Suprapubic skin (tissue), 4 donors: ENCODE measurements around the gene CYB5A.

ENCODE experiments used
- CTCF ChIP-seq, 2 donors: fragments of 200-600 bp in 1 of 2; fragments of 450-650 bp in 1 of 2; sonication (generic) in 1 of 2; IDR thresholded peaks; one replicate each; pipeline ENCODE4 v1.5.1; 2016 to 2019; ENCODE audit warnings: antibody characterized with exemption in 2 of 2, mild to moderate bottlenecking in 1 of 2, moderate library complexity in 1 of 2
- POLR2A ChIP-seq, 2 donors: fragments of 450-650 bp; IDR thresholded peaks; one replicate each; pipeline ENCODE4 v1.6.1; 2017; ENCODE audit warnings: antibody characterized with exemption in 2 of 2, mild to moderate bottlenecking in 2 of 2, moderate library complexity in 2 of 2
- POLR2AphosphoS5 ChIP-seq, 3 donors: sonication (generic); formaldehyde crosslinking; IDR thresholded peaks; one replicate each; pipeline ENCODE4 v1.6.1; 2017; ENCODE audit warnings: antibody characterized with exemption in 3 of 3

- TF ChIP-seq CTCF (IDR thresholded peaks at IDR 0.05), result no peak
- TF ChIP-seq POLR2AphosphoS5 (IDR thresholded peaks at IDR 0.05), result no peak
- no peak for TF ChIP-seq POLR2A (IDR thresholded peaks at IDR 0.05)
Observed at GRCh38 chr18:74315464-74316256, 23.9 kb upstream of the CYB5A start, which contains the start of gene C18orf63.
